HT1080 (cell line): ENCODE measurements around the gene SPAG8. TPM values are rescaled to one million over a fixed set of nuclear protein-coding genes. Genes with fewer than 3 reads are reported as not detected.
A peak's percentile ranks its signal among the peaks of the same experiment; 100 is the strongest.

ENCODE experiments used
- DNase-seq: peaks from one replicate; pipeline ENCODE4 v3.0.0-alpha.2; 2015; ENCODE audit warnings: low read depth
- total RNA-seq: library from RNA; depleted of rRNA; stranded (reverse); fragments of >200 nt; shearing (Covaris generic); gene quantifications from 2 replicates; pipeline ENCODE4 v1.2.3, GENCODE V29; 2014

SPAG8 gene
- total RNA-seq, 1 experiment from 2014 or later = 0.26 TPM

- DNase-seq = no peak
Measured at GRCh38 chr9:35811381-35812024, 559 bp downstream of the SPAG8 start.

GRCh38 chr9:35810122-35810521 is 1.9 kb downstream of the SPAG8 start:
- no peak for DNase-seq

- no peak for DNase-seq
Measured at GRCh38 chr9:35808433-35808832, 3.6 kb downstream of the SPAG8 start.

DNA sequence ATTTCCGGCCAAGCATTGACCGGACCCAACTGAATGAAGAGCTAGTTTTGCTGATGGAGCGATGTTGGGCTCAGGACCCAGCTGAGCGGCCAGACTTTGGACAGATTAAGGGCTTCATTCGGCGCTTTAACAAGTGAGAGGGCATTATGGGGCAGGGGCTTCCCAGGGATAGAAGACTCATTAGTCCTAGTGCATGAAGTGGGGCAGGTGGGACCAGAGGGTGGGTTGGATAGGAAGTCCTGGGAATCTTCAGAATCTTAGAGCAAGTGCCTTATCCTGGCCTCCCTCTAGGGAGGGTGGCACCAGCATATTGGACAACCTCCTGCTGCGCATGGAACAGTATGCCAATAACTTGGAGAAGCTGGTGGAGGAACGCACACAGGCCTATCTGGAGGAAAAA is 6.0 kb downstream of the SPAG8 start:
- no peak for DNase-seq

DNA sequence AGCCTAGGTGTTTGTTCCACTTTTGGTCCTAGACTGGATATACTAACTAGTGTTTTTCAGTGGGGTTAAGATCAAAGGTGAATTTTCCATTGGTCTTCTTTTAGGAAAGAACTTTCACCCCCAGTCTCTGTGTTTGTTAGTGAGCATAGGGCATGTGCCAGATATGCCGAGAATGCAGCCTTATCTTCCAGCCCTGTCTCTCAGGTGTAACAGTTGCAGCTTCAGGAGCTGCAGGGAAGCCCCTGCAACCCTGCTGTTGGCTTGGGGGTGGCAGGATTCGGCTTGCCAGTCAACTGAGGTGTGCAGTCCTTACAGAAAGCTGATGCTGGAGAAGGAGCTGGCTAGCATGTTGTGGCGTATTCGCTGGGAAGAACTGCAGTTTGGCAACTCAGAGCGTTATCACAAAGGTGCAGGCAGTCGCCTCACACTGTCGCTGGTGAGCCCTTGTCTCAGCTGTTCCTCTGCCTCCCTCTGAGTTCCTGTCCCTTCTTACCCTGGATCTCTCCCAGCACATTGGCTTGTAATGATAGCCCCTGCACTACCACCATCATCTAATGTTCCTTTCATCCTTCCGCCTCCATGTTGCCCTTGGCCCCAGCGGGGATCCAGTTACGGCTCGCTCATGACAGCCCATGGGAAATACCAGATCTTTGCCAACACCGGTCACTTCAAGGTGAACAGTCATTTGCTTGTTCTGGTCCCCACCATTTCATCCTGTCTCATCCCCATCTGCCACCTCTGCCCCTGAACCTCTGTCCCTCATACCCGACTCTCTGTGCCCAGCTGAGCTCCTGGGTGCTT is 10.5 kb downstream of the SPAG8 start:
- DNase-seq = no peak

DNA sequence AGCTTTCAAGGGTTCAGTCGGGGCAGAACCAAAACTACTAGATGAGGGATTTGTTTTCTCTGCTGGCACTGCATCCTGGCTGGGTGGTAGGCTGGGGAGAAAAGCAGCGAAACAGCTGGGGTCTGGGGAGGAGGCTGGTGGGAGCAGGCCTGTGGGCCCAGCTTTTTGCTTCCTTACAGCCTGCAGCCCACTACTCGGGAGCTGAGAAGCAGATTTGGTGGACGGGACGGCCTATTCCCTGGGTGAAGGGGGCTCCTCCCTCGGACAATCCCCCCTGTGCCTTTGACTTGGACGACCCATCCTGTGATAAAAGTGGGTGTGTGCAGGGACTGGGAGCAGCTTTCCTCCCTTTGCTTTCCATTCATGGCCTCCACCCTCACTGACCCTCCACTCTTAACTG is 11.5 kb downstream of the SPAG8 start:
- no peak for DNase-seq

GRCh38 chr9:35798658-35799374 is 13.2 kb downstream of the SPAG8 start:
- DNase-seq = peak; percentile 92

DNA sequence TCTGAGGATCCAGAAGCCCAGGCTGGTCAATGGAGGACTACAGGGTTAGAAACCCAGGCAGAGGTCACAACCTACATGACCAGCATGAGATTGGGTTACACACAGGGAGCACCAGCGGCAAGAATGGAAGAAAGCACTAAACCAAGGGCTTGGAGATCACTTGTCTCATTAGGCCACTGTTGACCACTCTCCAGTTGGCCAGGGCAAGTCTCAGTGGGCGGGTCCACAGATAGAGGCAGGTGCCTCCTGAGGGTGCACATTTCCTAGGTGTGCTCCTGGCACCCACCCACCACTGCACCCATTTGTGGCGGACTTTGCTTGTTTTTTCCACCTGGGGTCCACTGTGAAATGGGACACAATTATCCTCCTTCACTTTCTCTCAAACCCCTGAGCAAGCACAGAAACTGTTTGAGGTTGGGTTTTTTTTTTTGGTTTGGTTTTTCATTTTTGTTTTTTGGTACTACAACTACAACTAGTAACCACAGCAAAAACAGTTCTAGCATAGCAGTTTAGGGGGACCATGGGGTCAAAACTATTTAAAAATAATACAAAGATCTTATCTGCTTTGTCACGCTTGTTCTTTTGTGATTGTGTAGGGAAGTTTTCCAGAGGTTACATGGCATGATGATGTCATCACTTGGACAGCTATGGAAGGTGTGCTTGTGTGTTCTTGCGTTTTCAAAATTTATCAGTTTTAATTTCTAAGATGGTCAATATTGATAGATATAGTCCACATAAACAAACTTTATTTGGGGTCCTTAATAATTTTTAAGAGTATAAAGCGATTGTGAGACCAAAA is 14.6 kb downstream of the SPAG8 start:
- DNase-seq = no peak

GRCh38 chr9:35795695-35796094 is 16.4 kb downstream of the SPAG8 start:
- DNase-seq = peak; percentile 44

DNA sequence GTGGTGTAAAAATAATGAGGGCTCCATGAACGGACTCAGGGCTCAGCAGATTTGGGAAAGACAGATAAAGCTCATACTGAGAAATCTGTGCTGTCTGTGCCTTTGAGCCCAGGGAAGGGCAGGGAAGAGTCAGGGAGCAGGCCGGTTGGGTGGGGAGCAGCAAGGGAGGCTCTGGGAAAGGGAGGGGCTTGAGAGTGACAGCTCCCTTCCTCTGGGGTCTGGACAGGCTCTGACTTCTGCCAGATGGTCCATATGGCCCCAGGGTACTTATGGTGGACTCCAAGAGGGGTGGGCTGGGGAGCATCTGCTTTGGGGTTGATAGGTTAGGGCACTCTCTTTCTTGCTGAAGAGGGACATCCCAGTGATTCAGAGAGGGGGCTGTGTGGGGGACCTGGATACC is 18.6 kb downstream of the SPAG8 start:
- DNase-seq = no peak

DNA sequence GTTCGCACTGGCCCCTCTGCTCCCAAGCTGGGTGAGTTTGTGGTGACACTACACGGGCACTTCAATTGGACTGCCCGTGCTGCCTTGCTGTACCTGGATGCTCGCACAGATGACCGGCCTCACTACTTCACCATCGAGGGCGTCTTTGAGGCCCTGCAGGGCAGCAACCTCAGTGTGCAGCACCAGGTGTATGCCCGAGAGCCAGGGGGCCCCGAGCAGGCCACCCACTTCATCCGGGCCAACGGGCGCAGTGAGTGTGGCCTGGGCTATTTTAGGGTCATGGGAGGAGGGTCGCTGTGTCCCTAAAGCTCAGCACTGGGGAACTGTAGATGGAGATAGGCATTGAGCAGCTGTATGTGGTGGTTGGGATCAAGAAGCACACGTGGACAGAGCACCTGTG is 19.2 kb downstream of the SPAG8 start:
- DNase-seq = no peak

GRCh38 chr9:35792024-35792813 is 19.8 kb downstream of the SPAG8 start:
- DNase-seq = no peak

DNA sequence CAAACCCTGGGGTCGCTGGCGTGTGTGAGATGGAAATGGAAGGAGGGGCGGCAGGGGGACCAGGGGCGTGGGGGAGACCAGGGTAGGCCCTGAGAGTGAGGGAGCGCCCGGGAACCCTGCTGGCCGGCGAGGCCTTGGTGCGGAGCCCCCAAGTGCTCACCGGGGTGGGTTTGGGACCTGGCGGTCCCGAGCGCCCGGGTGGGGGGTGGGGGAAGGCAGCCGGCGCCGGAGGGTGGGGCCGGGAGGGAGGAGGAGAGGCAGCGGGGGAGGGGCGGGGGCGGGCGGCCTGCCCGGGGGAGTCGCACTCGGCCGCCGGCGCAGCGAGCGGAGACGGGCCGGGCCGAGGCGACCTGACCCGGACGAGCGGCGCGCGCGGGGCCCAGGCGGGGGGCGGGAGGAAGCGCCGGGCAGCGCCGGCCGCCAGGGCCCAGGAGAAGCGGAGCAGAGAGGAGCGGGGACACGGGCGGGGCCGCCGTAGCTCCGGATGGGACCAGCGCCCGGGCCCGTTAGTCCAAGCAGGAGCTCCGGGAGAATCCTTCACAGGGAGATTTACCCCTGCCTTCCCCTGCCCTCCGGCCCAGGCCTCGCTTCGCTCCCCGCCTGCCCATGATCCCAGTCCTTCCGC is 20.7 kb downstream of the SPAG8 start, which contains the start of gene NPR2:
Gene NPR2 (plus strand): TSS at position 295 of the 625 bp plus-strand sequence. CDS start 818 bp downstream, outside the sequence.
- DNase-seq = no peak

- DNase-seq = peak; percentile 77
Measured at GRCh38 chr9:35790385-35791296, 21.4 kb downstream of the SPAG8 start.

GRCh38 chr9:35790025-35790384 is 22.1 kb downstream of the SPAG8 start:
- no peak for DNase-seq

GRCh38 chr9:35789541-35789940 is 22.5 kb downstream of the SPAG8 start:
- no peak for DNase-seq

DNA sequence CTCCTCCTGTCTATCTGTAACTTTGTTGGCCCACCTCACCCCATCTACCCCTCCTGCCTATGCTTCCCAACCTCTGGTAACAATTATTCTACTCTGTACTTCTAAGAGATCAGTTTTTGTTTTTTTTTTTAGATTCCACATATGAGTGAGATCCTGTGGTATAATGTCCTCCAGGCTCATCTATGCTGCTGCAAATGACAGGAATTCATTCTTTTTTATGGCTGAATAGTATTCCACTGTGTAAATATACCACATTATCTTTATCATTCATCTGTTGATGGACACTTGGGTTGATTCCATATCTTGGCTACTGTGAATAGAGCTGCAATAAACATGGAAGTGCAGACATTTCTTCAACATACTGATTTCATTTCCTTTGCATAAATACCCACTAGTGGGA is 28.6 kb downstream of the SPAG8 start:
- DNase-seq = no peak

- DNase-seq = no peak
Measured at GRCh38 chr9:35781066-35781465, 31.0 kb downstream of the SPAG8 start.

DNA sequence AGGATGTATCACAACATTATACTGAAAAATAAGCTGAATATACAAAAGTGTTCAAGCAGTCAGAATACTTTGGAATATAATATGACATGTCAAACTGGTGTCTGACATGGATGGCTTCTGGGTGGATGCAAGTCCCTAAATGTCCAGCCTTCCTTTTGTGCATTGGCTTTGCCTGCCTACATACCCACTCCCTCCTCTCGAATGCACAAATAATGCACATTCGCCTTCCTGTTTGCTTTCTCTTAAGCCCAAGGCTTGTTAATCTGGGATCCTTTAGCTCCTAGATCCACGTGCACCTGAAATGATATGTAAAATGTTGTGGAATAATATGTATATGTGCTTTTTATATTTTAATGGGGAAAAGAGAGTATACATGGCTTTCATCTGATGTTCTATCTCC is 33.6 kb downstream of the SPAG8 start:
- DNase-seq = no peak
